ENCODE data around the gene NR2F2.

NR2F2 gene

DNA sequence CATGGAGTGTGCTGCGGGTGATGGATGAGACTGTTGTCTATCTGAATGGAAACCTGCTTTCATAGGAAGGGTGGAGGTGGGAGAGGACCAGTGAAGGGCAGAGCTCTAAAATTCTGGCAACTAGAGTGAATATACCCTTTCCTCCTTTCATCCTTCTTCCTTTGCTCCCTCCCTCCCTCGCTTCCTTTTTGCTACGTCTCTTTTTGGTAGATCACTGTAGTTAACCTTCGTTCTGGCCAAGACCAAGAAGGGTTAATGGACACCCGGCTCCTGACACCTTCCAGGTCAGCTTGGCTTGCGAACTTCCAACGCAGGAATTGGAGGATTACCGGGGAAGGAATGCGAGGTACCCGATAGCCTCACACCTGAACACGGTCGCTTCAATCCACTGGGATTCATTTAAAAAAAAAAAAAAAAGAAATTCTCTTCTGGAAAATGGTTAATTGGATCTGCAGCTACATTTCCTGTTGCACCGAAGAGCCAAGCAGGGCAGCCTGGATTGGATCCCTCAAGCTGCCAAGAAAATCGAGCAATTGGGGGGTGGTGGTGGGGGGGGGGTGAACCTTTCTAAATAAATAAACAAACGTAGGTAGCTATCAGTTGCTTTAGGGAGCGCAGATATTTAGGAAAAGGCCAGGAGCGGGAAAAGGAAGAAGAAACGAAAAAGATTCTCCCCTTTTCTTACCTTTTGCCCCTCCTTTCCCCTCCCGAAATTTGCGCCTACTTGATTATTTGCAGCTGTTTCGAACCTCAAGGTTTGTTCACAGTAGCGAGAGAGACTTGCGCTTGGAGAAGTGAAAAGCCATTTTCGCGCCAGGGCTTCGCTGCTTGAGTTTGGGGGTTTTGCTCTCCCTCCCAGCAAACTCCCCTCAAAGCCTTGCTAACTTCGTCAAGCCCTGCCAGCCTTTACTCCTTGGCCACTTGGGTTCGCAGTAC lies 9.5 kb upstream of the NR2F2 start:
- no peak for DNase-seq

DNA sequence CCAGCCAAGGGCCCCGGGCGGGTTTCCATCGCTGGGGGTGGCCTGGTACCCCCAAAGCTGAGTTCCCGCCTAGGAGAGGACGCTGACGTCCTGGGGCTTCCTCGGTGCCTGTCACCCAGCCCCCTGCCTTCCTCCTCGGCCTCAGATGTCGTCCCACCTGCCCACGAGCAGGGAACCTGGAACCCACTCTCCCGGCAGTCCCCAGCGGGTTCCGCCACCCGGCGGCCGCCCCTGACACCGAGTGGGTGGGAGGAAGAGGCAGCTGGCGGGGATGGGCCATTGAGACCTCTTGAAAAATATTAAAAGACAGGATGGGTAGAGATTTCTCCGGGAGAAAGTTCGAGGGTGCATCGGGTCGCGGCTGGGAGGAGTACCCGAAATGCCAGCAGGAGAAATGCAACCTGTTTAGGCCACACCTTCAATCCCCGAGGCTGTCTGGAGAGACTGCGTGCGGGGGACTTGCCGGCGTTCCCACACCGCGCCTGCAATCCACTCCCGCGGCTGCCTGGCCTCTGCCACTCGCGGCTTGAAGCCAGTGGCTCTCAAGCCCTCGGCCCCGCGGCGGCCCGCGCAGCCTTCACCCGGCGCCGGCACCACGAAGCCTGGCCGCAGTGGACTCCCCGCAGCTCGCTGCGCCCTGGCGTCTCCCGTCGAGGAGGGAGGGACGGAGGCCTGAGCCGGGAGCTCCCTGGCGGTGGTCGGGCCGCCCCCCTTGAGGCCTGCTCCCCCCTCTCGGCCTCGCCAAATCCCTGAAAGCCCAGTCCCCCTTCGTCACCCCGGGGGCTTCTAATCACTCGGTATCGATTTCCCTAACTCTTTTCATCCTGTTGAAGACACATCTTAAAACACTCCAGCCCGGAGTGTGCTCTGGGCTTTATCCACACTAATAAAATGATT lies 8.6 kb upstream of the NR2F2 start:
- DNase-seq, result no peak

GRCh38 chr15:96322536-96323318 lies 7.8 kb upstream of the NR2F2 start:
- no peak for DNase-seq

GRCh38 chr15:96323319-96324145 lies 7.0 kb upstream of the NR2F2 start:
- DNase-seq, result no peak

DNA sequence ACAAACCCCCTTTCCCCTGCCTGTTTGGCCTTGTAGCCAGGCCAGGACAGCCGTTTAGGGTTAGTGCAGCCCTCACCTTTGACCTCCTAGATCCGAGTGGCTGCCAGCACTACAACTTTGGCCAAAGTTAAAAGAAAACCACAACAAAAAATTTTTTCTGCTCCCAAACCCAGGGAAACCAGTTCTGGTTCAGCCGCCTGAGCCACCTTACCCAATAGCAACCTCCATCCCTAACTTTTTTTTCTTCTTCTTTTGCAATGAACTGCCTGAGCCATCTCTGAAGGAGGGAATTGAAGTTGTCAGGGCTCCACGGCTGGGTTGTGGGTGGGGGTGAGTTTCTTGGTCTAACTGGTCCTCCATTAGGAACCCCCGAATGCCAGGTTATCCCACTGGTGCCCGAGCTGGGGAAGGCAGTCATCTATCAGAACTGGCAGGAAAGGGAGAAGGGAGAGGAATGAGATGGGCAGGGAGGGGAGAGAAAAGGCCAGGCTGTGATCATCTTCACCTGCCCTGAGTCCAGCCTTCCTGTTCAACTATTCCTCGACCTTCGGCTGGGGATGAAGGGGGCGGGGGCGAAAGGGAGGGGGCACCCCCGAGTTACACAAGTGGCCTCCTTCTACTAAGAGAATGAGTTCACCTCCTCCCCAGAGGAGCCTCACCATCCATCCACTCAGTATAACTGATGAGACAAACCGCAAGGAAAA lies 6.2 kb upstream of the NR2F2 start:
- no peak for DNase-seq

DNA sequence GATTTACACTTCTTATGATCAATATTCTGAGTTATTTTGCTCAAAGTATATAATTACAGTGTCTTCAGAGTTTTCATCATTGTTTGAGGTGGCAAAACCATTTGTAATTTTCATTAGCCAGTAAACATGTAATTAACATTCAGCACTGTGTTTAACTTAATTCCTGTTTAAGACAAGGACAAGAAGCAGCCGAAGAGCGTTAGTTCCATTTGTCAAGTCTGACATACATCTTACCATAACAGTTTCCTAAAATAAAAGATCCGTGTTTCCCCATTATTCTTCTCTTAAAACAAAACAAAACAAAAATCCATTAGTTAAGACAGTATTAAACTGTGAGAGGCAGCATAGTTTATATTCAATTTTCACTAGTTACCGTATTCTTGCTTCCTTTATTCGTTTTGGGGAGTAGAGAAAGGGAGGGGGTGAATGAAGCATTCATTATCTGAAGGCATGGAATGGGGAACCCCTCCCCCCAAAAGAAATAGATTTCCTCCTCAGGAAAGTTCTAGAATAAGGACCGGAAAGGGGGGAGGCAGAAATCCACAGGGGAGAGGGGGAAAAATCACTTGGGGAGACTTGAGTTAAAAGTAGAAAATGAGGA lies 5.5 kb upstream of the NR2F2 start:
- no peak for DNase-seq

- DNase-seq, result no peak
These were observed 4.8 kb upstream of the NR2F2 start for GRCh38 chr15:96325541-96326327.

- DNase-seq, result no peak
These were observed 4.0 kb upstream of the NR2F2 start for GRCh38 chr15:96326328-96327154.

- DNase-seq, result peak in 1 of 2 donors; percentile 46
These were observed 3.3 kb upstream of the NR2F2 start for GRCh38 chr15:96327155-96327741.

GRCh38 chr15:96328181-96328876 lies 2.2 kb upstream of the NR2F2 start:
- DNase-seq, result no peak

GRCh38 chr15:96328877-96329195 lies 1.7 kb upstream of the NR2F2 start:
- no peak for DNase-seq

DNA sequence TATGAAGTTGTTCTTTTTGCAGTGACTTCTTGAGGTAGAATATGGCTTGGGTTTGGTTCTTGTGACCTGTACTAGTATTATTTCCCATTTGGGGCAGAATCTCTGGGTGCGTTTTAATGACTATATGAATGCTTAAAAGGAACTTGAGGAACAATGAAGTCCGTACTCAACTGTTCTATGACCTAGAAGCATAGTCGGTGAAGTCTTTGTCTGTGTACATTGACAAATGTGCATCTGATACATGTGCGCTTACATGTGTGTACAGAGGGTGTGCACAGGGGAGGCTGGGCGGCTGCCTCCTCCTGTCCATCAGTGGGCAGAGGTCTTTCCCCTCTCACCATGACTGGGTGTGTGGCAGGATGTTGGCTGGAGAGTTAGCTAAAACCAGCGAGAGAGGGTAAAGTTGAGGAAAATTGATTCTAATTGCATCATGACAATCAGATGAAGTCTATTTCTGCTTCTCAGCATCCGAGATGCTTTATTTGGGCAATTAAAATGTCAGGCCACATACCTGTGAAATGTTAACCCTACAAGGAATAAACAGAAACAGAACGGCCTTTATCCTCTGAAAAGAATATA lies 1.0 kb upstream of the NR2F2 start:
- DNase-seq, result no peak

GRCh38 chr15:96330064-96330449 lies 443 bp upstream of the NR2F2 start:
- peak in 1 of 2 donors; percentile 76 for DNase-seq

DNA sequence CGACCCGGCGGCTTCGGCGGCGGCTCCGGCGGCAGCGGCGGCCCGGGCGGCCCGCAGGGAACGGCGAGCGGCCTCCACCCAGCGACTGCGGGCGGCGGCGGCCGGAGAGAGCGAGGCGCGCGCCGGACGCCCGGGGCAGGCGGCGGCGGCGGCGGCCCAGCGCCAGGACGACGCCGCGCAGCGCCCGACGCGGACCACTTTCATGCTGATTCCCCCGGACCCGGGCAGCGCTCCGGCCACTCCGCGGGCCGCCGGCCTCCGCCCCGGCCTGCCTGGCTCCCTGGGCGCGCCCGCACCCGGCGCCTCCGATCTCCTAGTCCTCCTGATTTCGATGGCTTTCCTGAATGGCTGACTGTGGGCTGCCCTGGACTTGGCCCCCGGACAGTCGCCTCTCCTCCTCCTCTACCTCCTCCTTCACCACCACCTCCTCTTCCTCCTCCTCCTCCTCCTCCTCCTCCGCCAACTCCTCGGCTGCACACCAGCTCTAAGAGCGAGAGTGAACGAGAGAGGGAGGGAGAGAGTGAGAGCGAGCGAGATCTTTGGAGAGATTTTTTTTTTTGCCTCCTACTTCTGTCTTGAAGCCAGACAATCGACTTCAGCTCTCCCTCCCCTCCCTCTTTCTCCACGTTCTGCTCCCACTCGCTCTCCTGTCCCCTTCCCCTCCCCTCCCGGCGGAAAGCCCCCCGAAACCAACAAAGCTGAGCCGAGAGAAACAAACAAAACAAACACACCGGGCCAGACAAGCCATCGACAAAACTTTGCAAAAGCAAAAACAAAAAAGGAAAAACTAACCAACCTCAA lies 844 bp downstream of the NR2F2 start:
- no peak for DNase-seq

- DNase-seq, result no peak
These were observed 1.6 kb downstream of the NR2F2 start for GRCh38 chr15:96331945-96332636.

GRCh38 chr15:96332637-96333121 lies 2.2 kb downstream of the NR2F2 start:
- no peak for DNase-seq
